HFF-Myc (cell line): Measurements from ENCODE around the gene PRXL2B.

ENCODE experiments used
- DNase-seq: peaks from one replicate; pipeline ENCODE4 v3.0.0-alpha.2; 2011; ENCODE audit warnings: low read depth; ENCODE audit errors: extremely low read depth
- H3K4me3 ChIP-seq: replicated peaks from 2 replicates; pipeline ENCODE4 v1.5.1; 2011; ENCODE audit warnings: low read depth, mild to moderate bottlenecking, control low read depth, low read length
- TF ChIP-seq, protein P1 (sequence below): IDR thresholded peaks from 2 replicates; pipeline ENCODE4 v1.5.1; 2012; ENCODE audit warnings: mild to moderate bottlenecking, low read depth, low read length, control low read depth; ENCODE audit errors: missing control alignments

The PRXL2B gene

GRCh38 chr1:2604844-2605508, 18.4 kb downstream of the PRXL2B start:
- no peak for DNase-seq
- TF ChIP-seq, protein P1, sequence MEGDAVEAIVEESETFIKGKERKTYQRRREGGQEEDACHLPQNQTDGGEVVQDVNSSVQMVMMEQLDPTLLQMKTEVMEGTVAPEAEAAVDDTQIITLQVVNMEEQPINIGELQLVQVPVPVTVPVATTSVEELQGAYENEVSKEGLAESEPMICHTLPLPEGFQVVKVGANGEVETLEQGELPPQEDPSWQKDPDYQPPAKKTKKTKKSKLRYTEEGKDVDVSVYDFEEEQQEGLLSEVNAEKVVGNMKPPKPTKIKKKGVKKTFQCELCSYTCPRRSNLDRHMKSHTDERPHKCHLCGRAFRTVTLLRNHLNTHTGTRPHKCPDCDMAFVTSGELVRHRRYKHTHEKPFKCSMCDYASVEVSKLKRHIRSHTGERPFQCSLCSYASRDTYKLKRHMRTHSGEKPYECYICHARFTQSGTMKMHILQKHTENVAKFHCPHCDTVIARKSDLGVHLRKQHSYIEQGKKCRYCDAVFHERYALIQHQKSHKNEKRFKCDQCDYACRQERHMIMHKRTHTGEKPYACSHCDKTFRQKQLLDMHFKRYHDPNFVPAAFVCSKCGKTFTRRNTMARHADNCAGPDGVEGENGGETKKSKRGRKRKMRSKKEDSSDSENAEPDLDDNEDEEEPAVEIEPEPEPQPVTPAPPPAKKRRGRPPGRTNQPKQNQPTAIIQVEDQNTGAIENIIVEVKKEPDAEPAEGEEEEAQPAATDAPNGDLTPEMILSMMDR, result no peak
- H3K4me3 ChIP-seq, result no peak overlapping the region

GRCh38 chr1:2605509-2606395, 19.2 kb downstream of the PRXL2B start:
- no peak overlapping the region for H3K4me3 ChIP-seq
- TF ChIP-seq, protein P1, result no peak
- no peak for DNase-seq

GRCh38 chr1:2606396-2606880, 19.9 kb downstream of the PRXL2B start:
- no peak overlapping the region for H3K4me3 ChIP-seq
- DNase-seq, result no peak
- TF ChIP-seq, protein P1, result no peak

GRCh38 chr1:2606881-2607621, 20.5 kb downstream of the PRXL2B start:
- H3K4me3 ChIP-seq, result no peak overlapping the region
- TF ChIP-seq, protein P1, result no peak
- DNase-seq, result no peak

GRCh38 chr1:2607641-2608091, 21.1 kb downstream of the PRXL2B start:
- TF ChIP-seq, protein P1, result no peak
- no peak overlapping the region for H3K4me3 ChIP-seq
- DNase-seq, result no peak

DNA sequence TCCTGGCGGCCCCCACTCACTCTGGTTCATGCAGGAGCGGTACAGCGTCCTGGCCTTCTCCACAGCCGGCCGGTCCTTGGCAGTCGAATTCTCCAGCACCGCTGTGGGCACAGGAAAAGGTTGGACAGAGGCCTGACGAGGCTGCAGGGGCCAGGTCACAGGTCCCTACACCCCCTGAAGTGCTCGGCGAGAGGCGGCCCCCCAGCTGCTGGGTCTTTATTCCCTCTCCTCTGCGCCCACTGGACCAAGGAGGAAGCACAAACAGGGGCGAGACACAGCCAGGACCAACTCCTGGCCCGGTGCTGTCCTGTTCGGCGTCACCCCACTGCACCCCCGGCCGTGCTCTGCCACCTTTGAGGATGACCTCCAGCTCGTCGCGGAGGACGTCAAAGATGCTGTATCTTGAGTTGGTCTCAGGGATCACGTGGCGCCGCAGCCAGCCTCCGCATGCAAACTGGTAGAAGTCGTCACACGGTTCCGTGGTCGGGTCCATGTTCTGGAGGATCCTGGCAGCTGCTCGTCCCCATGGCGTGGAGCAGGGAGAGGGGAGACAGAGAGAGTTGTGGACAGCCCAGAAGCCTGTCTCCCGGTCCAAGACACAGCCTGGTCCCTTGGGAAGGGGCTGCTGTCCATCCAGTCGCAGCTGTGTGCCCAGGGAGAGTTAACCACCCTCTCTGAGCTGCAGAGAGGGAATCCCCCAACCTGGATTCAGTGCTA, 22.9 kb downstream of the PRXL2B start:
- H3K4me3 ChIP-seq, result no peak overlapping the region
- TF ChIP-seq, protein P1, result no peak
- DNase-seq, result no peak
